HG02938 (cell line): Measurements from ENCODE around the gene OR2Y1.
"Not testable (repeated sequence)": the region's sequence is repeated elsewhere in the genome, so short reads cannot be mapped to it uniquely, and the experiment has no call there.

Experiments
- ATAC-seq: cut with Tn5 transposase; IDR thresholded peaks from one replicate; pipeline ENCODE4 v1.9.1; 2021; ENCODE audit warnings: mild to moderate bottlenecking, moderate library complexity; ENCODE audit not compliant: unreplicated experiment

Gene OR2Y1, protein sequence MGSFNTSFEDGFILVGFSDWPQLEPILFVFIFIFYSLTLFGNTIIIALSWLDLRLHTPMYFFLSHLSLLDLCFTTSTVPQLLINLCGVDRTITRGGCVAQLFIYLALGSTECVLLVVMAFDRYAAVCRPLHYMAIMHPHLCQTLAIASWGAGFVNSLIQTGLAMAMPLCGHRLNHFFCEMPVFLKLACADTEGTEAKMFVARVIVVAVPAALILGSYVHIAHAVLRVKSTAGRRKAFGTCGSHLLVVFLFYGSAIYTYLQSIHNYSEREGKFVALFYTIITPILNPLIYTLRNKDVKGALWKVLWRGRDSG

DNA sequence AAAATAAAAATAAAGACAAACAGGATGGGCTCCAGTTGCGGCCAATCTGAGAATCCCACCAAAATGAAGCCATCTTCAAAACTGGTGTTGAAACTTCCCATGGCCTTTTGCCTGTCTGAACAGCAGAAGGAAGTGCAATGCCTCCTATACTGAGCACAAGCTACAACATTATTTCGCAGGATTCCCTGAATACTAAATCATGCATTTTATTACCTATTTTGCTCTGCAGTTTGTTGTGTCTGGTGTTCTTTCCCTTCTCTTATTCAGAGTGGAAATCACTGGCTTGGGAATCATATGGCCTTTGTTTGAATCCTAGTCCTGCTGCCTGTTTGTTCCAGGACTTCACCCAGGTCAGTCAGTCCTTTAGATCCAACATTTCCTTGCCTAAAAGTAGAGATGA, at the start of gene OR2Y1:
TSS of gene OR2Y1 (minus strand) at position 101 of the 400 bp plus-strand sequence. CDS start at position 101, 0 bp downstream.
- no peak for ATAC-seq

DNA sequence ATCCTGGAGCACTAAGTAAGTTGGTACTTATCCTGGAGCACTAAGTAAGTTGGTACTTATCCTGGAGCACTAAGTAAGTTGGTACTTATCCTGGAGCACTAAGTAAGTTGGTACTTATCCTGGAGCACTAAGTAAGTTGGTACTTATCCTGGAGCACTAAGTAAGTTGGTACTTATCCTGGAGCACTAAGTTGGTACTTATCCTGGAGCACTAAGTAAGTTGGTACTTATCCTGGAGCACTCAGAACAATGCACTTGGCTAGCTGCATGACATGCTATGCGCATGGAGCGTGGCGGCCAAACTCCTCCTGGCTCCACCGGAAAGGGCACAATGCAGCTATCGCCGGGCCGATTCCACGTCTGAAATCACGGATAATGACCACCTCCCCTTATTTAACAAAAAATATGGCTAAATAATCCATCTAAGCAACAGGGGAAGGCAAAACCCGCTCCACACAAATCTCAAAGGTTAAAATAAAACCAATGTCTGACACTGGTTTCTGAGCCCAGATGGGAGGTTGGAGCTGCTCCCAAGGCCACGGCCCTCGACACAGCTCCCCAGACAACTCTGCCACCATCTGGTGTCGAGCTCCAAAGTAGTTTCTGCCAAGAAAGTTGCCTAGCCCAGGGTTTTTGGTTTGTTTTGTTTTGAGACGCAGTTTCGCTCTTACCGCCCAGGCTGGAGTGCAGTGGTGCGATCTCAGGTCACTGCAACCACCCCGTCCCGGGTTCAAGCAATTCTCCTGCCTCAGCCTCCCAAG, 49.0 kb upstream of the OR2Y1 start:
- not testable (repeated sequence) for ATAC-seq

DNA sequence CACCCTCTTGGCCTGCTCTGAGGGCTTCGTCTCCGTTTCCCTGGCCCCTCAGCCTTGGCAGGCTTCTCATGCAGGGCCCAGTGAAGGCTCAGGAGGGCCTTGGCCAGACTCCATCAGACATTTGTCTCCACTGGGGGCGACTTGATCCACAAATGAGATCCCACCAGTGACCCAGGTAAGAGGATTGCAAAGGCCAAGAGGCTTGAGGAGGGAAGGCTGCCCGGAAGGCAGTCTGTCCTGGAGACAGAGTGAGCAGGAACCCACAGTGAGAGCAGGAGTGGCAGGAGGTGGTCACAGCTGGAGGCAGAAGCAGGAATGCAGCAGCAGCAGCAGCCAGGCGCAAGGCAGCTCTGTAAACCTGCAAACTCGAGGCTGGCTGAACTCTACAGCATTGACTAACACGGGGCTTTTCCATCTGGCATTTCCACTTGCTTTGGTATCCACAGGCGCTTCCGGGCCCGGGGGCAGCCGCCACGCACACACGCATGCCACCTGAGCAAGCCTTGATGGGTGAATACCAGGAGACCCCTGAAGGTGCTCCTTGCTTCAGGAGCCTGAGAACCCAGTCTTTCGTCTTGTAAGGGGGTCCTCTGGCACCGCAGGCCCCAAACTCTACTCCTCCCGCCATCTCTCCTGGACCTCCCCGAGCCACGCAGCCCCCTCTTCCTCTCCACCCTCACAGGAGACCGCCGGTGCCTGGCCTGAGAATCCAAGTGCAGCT, 48.0 kb upstream of the OR2Y1 start:
- no peak for ATAC-seq

DNA sequence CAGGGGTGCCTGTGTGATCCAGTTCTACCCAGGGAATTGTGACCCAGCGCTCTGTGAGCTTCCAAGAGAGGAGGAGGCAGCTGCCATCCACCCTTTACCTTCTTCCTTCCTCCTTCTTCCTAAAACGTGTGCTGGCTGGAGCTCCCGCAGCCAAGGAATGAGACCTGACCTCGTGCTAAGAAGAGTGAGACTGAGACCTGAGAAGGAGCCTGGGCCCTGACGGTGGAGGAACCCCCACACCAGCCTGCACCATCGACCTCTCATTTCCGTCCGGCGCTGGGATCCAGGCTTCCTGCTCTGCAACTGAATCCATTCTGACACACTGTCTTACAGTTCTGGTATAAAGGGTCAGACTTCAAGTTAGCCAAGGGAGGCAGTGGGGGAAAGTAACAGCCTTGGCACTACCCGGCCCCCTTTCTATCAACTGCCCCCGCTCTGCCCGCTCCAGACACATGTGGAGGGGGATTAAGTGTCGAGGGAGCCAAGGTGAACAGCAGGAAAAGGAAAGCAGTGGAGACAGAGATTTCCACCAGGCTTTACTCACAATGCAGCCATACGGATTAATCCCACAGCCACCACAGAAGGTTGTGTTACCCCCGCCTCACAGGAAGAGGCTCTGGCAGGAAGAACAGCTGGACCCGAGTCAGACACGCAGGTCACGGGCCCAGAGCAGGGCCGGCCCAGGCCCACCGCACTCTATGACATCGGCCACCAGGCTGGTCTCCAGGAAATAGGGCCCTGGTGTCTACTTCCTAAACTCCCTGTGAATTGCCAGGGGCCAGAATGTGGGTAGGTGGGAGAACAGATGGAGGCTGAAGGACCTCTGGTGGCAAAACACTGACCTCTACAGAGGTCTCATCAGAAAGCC, 46.9 kb upstream of the OR2Y1 start:
- ATAC-seq: no peak

DNA sequence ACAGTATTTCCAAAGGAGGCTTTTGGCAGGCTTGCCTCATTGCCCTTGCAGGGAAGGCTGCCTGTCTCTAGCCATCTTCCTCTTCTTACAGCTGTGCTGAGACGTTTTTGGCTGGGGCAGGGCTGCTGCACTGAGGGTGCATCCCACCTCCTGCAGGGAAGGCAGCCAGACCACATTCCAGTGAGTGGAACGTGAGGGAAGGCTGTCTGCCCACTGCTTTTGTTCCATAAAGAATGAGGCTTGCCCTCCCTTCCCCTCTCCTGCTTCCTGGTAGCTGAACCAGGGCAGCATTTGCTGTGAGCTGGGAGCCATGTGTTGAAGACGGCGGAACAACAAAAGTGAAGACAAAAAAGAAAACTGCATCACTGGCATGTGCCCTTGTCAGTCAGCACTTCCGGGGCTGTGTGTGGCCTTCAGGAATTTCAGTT, 46.0 kb upstream of the OR2Y1 start:
- ATAC-seq: no peak

DNA sequence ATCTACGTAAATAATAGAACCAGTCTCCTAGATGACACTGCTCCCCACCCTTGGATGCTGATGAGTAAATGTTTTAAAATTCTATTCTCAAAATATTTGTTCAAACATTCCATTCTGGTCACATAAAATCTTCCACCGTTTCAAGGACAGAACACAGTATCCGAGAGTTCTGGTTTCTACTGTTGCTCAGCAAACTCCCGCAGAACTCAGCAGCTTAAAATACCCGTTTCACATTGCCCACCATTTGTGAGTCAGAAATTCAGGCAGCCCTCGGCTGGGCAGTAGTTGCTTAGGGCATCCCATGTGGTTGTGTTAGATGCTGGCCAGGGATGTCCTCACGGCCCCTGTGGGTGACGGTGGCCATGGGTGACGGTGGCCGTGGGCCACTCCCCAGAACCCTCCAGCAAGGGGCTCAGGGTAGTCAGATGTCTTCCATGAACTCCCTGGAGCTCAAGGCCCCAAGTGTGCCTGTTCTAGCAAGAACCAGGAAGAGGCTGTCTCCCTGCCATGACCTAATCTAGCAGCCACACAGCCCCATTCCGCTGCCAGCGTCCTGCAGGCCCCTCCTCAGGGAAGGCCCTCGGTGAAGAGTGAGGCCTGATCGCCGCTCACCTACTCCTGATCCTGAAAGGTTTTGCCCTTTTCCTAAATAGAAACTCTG, 45.4 kb upstream of the OR2Y1 start:
- no peak for ATAC-seq

DNA sequence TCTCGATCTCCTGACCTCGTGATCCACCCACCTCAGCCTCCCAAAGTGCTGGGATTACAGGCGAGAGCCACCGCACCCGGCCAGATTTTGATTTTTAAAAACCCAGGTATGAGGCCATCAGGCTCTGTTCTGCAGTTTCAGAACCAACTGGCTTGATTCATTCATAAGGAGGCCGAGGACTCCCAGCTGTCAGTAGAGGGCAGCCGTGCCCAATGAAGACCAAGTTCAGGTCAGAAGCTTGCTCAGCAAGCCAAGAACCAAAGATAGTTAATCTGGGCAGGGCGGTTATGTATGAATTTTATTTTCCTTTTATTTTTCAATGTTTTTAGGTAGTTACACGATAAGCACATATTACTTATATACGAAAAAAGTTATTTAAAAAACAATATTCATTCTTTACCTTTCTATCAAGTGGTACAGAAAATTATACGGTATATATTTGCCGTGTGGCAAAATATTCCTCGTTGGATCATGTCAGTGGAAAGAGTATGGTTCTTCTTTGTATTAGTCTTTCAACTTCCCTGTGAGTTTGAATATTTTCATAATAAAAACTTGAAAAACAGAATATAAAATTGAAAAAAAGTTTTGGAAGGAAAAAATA, 44.7 kb upstream of the OR2Y1 start:
- no peak for ATAC-seq

DNA sequence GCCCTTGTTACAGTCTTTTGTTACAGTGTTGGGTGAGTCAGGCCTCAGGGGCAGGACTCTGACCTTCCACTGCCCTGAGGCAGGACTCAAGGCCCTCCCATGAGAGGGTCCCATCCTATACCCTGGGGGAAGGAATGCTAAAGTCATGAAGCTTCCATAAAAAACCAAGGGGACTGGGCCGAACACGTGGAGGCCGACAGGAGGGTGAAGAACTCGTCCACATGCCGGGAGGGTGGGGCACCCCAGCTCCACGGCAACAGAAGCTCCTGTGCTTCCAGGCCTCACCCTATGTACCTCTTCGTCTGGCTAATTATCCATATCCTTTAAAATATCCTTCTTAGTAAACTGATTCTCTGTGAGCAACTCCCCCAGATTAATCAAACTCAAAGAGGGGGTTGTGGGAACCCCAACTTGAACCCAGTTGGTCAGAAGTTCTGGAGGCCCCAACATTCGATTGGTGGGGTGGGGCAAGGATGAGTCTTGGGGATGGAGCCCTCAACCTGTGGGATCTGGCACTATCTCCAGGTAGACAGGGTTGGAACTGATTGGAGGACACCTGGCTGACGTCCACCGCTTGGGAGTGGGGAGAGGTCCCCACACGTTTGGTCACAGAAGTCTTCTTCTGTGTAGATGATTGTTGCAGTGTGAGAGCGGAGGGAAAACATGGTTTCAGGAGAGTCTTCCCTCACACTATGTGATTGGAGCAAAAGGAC, 43.6 kb upstream of the OR2Y1 start:
- no peak for ATAC-seq

DNA sequence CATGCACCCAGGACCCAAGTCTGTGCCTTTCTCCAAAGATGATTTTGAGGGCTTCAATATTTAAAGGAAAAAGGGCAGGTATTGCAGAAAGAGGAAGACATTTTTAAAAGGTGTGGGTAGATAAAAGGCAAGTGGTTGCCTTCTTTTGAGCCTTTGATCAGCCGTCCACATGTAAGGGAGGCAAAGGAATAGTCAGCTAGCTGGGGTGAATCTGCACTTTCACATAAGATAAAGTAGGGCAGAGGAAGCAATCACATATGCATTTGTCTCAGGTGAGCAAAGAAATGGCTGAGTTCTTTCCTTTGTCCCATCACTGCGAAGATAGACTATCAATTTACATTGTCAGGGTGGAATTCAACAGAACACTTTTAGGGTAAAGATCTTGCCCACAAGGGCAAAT, 42.9 kb upstream of the OR2Y1 start:
- no peak for ATAC-seq

DNA sequence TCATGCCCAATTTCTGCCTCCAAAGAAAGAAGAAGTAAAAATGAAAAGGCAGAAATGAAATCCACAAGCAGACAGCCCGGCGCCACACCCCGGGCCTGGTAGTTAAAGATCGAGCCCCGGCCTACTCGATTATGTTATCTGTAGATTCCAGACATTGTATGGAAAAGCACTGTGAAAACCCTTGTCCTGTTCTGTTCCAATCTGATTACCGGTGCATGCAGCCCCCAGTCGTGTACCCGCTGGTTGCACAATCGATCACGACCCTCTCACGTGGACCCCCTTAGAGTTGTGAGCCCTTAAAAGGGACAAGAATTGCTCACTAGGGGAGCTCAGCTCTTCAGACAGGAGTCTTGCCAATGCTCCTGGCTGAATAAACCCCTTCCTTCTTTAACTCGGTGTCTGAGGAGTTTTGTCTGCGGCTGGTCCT, 42.1 kb upstream of the OR2Y1 start:
- not testable (repeated sequence) for ATAC-seq

DNA sequence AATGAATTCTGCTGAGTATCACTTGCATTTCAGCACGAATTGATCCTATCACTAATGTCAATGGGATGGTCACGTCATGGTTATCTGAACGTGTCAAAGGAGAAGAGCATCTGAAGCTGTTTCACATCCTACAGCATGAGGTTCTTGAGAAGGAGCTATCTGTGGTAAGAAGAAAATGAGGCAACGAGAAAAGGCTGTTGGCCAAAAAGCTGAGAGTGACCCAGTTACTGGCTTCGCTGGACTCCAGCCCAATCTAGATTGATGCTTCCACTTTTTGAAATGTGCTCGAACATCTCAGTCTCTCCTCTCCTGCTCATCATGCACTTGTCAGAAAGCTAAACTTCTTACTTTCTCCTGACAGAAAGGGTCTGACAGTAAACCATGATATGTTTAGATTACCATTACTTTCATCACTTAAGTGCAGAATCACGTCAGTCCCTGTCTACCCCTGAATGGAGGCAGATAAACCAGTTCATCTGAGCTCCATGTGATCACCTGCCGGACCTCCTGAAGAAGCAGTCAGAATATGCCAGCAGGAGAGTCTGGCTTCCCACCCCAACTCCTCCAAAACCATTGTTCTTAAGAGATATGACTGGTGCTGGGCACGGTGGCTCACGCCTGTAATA, 40.2 kb upstream of the OR2Y1 start:
- no peak for ATAC-seq

DNA sequence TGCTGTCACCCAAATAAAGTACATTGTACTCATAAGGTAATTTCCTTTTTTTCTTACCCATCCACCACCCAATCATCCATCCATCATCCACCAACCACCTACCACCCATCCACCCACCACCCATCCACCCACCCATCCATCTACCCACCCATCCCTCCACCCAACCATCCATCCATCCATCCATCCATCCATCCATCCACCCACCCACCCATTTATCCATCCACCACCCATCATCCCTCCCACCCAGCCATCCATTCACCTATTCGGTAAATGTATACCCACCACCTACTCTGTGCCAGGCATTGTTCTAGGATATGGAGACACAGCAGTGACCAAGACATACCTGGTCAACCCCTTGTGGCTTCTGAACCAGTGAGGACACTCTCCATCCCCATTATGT, 37.6 kb upstream of the OR2Y1 start:
- no peak for ATAC-seq

DNA sequence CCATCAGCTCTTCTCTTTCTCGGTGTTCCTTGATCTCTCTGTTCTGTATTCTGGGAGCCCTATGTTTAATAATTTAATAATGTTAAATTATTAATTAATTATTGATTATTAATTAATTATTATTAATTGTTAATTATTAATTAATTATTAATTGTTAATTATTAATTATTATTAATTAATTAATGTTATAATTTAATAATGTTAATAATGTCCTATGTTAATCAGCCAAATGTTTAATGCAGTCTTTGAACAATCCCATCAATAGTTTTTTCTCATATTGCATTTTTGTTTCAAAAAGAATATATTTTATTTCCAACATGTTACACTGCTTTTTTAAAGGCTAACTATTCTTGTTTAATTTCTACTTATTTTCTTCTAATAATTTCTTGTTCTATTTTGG, 36.5 kb upstream of the OR2Y1 start:
- ATAC-seq: no peak

DNA sequence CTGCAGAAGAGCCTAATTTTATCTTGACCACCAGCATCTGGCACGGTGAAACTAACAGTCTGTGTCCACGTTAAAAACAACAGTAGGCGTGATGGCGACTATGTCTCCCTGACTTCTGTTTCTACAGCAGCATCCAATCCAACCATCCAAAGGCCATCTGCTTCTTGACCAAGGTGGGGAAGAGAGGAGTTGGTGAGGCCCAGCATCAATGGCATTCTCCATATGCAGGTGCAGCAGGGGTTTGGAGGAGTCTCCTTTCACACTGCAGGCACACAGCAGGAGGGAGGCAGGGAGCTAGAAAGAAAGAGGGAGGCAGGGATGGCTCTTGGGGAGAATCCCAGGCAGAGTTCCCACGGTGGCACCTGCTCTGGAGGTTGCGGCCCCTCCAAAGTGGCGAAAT, 35.8 kb upstream of the OR2Y1 start:
- ATAC-seq: no peak

DNA sequence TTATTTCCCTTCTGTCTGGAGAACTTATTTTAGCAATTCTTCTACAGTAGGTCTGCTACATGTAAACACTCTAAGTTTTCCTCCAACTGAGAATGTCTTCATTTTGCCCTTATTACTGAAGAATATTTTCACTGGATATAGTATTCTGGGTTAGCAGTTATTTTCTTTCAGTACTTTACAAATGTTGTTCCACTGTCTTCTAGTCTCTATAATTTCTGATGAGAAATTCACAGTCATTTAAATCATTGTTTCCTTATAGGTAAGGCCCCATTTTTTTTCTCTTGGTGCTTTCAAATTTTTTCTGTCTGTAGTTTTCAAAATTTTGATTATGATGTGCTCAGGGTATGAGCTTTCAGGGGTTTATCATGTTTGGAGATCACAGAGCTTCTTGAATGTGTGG, 32.0 kb upstream of the OR2Y1 start:
- no peak for ATAC-seq

DNA sequence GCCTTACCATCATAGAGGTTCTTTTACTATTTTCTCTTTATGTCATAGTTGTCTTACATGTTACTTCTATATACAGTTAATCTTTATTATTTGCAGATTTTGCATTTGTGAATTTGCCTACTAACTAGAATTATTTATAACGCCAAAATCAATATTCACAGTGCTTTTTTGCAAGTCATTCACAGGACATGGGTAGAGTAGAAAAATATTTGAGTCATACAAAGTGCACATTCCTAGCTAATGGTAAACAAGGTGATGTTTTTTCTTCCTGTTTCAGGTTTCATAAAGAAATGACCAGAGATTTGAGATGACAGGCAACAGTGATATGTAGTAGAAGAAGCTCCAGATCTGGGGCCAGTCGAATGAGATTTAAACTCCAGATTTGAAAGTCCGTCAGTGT, 30.0 kb upstream of the OR2Y1 start:
- no peak for ATAC-seq

DNA sequence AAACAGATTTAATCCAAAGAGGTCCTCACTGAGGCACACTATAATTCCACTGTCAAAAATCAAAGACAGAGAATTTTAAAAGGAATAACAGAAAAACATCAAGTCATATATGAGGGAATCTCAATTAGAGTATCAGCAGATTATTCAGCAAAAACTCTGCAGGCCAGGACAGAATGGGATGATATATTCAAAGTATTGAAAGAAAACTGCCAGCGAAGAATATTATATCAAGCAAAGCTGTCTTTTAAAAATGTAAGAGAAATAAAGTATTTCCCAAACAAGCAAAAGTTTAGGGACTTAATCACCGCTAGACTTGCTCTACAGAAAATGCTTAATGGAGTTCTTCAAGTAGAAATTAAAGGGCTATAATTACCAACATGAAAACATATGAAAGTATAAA, 15.7 kb upstream of the OR2Y1 start:
- ATAC-seq: no peak

DNA sequence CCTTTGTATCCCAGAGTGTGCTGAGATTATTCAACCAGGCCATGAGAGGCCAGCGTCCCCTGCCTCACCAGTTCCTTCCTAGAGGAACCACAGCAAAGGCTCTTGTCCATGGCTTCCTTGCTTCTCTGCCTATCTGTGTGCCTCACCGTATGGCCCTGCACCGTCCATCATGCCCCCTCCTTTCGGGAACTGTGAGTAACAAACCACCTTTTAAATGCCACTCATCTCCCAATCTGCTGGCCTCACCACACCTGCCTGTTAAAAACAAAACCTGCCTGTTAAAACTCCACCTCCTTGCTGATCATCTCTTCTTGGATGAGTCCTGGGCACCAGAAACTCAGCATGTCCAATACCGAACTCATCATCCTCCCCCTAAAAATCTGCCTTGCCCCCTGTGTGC, 4.4 kb upstream of the OR2Y1 start:
- ATAC-seq: no peak

DNA sequence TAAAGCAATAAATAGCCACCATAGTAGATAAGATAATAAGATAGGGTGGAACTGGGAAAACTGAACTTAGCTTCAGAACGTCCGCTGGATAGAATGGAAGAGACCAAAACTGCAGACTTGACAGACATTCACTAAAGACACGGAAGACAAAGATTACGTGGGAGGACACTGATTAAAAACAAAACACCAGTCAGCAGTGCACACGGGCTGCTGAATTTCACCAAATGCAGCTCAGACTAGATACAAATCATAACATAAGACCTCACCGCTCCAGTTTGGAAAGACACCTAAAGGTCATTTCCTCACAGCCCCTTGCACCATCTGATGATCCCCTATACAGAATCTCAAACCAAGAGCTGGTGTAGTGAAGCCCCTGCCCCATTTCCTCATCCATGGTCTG, 2.9 kb upstream of the OR2Y1 start:
- no peak for ATAC-seq
